ENCODE measurements around the gene S100A1.

DNA sequence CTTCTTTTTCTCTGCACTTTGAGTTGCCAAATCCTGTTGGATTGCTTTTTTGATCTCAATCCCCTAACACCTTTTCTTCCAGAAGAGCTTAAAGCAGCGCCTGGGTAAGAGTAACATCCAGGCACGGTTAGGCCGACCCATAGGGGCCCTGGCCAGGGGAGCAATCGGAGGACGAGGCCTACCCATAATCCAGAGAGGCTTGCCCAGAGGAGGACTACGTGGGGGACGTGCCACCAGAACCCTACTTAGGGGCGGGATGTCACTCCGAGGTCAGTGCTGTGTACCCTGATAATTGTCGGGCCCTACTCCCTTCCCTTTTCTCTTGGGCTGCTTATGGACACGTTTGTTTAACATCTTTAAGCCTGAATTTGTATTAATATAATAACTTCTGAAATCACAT lies 13.9 kb downstream of the S100A1 start:
- TF ChIP-seq POLR2AphosphoS5 (IDR thresholded peaks at IDR 0.05; ENCODE audit: low read depth, low read length) = no peak
- TF ChIP-seq POLR2A (IDR thresholded peaks at IDR 0.05; ENCODE audit: low read depth, low read length) = no peak
